GM19438 (cell line): Measurements from ENCODE around the gene PHLDA1.

Experiments
- ATAC-seq: cut with Tn5 transposase; IDR thresholded peaks from one replicate; pipeline ENCODE4 v1.9.1; 2021; ENCODE audit warnings: low read depth; ENCODE audit not compliant: unreplicated experiment

PHLDA1 gene

GRCh38 chr12:76020731-76021672 is 10.6 kb downstream of the PHLDA1 start:
- ATAC-seq, result no peak

GRCh38 chr12:76020281-76020680 is 11.3 kb downstream of the PHLDA1 start:
- ATAC-seq, result no peak

DNA sequence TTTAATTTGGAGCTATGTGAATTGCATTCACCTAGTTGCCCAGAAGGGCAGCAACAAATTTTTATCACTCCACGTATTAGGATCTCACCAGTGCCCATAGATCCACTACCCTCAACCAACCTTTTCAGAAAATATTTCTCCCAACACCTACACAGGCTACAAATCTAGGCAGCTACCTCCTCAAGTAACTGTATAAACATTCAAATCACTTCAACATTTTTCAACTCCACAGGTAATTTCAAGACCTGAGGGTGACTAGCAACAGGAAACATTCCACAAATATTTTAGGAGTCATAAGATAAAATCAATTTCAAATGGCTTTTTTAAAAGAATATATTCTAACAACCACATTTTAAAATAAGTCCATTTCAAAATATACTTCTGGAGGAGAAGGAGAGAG is 12.9 kb downstream of the PHLDA1 start:
- ATAC-seq, result no peak

DNA sequence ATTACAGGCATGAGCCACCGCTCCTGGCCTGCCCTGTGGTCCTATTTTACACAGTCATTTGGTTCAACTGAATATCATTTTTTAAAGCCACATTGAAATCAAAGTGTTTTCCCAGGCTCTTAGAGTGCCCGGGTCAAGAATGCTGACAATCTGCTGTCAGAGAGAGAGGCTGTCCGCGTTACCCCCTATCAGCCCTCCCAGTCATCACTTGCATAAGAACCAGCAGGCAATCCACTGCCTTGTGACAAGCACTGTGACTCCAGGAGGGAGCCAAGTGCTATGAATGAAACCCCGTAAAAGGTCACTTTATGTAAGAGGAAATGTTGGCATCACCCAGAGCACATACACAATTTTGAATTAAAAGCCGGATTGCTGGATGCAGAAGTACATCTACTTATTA is 13.5 kb downstream of the PHLDA1 start:
- ATAC-seq, result no peak

GRCh38 chr12:76014007-76014406 is 17.6 kb downstream of the PHLDA1 start:
- no peak for ATAC-seq

DNA sequence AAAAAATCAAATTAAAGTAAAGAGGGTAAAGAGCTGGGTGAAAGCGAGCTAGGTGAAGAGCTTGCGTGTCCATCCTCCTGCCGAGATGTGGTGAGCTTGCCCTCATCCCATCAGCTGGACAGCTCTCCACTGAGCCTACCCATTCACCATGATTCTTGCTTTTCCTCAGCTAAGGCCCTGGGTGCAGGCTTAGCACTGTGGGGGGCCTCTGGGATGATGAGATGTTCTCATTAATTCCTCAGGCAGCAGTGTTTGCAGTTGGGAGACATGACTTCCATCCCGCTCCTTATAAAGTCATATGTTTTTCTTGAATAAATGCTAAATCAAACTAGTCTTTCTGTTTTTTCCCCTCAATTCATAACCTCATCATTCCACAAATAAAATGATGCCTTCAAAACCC is 18.0 kb downstream of the PHLDA1 start:
- no peak for ATAC-seq

GRCh38 chr12:76012644-76013043 is 18.9 kb downstream of the PHLDA1 start:
- ATAC-seq, result no peak

- no peak for ATAC-seq
These were observed 20.7 kb downstream of the PHLDA1 start for GRCh38 chr12:76010732-76011458.

- no peak for ATAC-seq
These were observed 23.1 kb downstream of the PHLDA1 start for GRCh38 chr12:76008428-76008827.

GRCh38 chr12:76007640-76008039 is 23.9 kb downstream of the PHLDA1 start:
- no peak for ATAC-seq

DNA sequence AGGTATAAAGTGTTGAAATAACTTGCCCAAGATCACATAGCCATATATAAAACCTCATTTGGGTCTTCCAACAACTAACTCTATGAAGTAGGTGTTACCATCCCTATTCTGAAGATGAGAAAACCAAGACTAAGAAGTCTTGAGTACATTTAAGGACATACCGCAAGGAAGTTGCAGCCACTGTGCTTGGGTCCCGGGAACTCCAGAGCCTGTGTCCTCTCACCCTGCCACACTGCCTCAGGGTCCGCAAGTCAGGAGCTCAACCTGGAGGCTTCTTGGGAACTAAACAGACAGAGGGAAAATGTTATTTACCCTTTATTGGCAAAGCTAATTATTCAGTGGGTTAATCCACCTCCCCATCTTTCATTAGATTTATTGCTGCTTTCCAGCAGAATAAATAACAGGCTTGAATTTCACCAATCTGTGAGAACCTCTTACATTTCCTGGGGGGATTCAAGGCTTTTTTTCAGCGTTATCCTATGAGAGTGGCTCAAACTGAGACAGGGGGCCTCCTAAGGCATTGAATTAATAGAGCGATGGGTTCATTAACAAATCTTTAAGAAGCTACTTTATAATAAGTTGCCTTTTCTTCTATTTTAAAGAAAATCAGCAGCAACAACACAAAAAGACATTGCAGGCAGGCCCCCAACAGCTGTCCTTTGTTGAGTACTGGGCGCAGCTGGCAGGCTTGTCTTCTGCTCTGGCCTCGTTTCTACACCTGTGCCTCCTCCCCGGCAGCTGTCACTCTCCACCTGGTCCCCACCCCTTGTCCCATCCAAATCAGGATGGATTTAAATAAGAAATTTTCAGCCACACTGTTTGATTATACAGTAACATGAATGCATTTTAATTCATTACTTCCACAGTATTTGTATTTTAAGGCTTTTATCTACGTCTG is 25.3 kb downstream of the PHLDA1 start:
- ATAC-seq, result no peak

DNA sequence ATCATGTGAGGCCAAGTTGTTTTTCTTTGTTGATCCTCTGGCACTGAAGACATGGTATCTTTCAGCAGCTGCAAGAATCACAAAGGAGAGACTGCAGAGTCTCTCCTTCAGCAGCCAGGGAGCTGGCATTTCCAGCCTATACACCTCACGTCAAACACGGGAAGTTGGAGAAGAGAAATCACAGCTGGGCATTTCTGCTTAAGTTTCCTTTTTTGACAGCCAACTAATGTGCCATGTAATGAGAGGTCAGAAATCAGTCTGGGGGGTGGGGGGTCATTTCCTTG is 28.3 kb downstream of the PHLDA1 start:
- no peak for ATAC-seq

DNA sequence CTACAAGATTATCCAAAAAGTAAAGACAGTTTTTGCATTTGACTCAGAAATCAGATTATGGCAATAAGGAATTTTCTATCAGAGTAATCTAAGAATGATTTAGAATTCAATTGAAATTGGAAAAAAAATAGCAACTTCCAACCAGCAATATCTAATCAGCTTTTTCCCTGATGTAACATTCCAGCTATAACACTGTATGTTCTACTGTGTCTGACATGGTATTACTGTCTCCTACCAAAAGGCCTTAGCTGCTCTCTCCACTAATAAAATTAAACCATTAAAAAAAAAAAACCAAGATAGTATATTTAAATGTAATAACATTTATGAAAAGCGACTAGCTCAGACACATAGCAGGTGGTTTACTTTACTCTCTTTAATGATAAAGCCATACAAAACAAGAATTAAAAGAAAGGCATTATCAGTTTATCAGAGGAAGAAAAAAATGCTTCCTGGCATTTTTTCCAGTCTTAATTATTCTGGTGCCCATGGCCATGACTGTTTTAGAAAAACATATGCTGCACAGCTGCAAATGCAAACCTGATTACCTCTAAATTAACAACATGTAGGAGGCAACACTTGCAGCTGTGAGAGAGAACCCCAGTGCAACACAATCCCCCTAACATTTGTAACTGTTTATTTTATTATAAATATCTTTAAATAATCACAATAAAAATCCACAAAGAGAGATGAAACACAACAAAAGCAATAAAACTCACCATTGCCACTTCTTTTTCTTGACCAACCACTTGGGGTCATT is 28.8 kb downstream of the PHLDA1 start:
- no peak for ATAC-seq

- no peak for ATAC-seq
These were observed 33.1 kb downstream of the PHLDA1 start for GRCh38 chr12:75998292-75999063.

- no peak for ATAC-seq
These were observed 33.9 kb downstream of the PHLDA1 start for GRCh38 chr12:75997658-75998057.

- no peak for ATAC-seq
These were observed 34.6 kb downstream of the PHLDA1 start for GRCh38 chr12:75996861-75997447.

GRCh38 chr12:75995691-75996090 is 35.9 kb downstream of the PHLDA1 start:
- no peak for ATAC-seq

- no peak for ATAC-seq
These were observed 37.4 kb downstream of the PHLDA1 start for GRCh38 chr12:75994069-75994740.

GRCh38 chr12:75991753-75992152 is 39.8 kb downstream of the PHLDA1 start:
- ATAC-seq, result no peak
